ENCODE measurements around the gene SVOPL.

The SVOPL gene

GRCh38 chr7:138608275-138608674 is 92.9 kb downstream of the SVOPL start:
- DNase-seq: peak in 1 of 56 donors; percentile 4

DNA sequence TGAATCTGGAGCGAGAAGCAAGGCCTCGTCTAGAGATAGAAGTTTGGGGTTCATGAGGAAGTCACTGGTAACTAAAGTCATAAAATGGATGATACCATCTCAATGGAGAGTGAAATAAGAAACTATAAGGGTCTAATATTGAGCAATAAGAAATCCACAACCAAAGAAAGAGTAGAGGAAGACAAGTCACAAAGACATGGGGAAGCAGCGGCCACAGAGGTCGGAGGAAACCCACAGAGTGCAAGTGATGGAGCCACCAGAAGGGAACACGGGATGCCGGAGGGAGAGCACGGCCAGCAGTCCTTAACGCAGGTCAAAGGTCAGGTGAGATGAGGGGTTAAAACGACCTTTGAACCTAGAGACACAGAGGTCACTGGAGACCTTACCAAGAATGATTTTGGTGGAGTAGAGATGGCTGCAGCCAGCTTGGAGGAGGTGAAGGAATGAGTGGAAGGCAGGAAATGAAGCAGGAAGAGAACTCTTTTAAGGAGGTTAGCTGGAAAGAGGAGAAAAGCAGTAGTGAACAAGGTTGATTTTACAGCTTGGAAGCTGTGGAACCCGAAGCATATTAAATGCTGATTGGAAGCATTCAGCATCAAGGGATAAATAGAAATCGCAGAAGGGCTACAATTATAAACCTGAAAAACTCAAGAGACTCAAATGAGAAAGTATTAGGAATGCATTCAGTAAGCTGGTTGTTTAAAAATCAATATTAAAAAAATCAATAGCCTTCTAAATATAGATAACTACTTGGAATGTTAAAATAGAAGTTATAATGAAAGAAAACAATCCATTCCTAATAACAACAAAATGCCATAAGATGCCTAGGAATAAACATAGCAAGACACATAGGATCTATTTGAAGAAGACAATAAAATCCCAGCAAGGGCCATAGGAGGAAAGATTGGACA is 93.7 kb downstream of the SVOPL start:
- DNase-seq: no peak

DNA sequence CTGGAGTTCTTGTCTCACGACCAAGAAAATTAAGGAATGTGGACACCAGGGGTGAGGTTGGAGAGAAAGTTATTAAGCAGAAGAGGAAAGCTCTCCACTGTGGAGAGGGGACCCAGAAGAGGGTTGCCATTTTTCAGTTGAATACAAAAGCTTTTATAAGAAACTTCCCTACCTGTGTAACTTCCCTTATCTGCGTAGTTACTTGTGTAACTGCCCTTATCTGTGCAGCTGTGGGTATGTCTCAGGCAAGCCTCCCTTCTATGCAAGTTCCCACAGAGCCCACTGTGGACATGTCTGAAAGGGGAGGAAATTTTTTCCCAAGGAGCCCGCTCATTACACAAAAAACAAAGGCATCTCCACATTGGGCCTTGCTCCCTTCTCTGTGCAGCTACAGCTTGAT is 94.9 kb downstream of the SVOPL start:
- DNase-seq: no peak

- no peak for DNase-seq
These were observed 97.4 kb downstream of the SVOPL start for GRCh38 chr7:138603549-138604318.

DNA sequence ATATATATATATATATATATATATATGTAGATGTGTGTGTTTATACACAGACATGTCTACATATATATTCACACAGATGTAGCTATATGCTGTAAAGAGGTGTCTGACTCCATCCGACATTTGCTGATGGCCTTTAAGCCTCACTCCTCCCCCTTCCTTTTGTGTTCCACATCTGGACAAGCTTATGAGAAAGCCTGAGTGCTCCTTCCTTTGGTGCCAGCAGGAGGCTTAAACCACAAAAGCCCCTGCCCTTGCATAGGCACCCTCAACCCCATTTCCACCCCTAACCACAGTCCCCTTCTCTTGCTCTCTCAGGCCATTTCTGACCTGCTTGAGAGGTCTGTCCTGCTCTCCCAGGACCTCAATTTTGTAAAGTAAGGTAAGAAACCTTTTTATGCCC is 98.7 kb downstream of the SVOPL start:
- DNase-seq: no peak

DNA sequence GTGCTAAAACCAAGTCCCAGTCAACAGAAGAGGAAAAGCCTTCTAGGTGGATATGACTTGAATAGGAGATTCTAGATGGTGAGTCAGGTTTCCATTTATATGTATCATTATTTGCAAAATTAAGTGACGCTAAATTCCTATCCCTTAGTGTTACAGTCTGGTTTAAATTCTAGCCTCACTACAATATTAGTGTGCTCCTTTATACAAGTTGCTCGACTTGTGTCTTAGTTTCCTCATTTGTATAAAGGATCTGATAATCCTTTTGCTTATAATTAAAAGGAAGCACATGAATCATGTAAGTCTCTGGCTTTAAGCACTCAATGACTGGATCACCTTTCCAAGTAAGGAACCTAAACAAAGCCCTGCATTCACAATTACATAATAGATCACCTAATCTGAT is 105.7 kb downstream of the SVOPL start:
- DNase-seq: no peak

DNA sequence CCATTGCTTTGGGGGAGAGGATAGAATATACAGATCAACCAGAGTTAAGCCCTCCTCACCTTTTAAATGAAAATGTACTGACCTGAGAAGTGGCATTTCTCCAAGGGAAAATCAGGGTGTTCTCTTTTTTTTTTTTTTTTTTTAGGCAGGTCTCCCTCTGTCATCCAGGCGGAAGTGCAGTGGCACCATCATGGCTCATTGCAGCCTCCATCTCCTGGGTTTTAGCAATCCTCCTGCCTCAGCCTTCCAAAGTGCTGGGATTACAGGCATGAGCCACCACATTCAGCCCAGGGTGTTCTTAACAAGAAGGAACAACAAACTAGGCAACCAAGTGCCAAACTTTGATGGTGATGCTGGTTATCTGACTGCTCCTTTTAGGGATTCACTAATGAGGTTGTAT is 111.0 kb downstream of the SVOPL start:
- no peak for DNase-seq

DNA sequence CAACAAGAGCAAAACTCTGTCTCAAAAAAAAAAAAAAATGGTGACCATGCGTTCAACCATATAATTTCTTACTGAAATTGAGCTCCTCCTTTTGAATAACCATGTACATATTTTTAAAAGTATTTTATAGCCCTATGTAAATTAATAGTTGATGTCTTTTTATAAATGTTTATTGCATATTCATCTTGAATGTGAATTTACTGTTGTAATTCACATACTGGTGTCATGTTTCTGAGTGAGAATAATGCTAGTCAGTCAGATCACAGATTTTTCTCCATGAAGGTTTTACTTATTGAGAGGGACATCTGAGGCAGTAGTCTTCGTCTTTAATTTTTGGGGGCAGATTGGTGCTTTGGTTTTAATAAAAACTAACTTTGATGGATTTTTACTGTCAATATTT is 112.2 kb downstream of the SVOPL start:
- no peak for DNase-seq

DNA sequence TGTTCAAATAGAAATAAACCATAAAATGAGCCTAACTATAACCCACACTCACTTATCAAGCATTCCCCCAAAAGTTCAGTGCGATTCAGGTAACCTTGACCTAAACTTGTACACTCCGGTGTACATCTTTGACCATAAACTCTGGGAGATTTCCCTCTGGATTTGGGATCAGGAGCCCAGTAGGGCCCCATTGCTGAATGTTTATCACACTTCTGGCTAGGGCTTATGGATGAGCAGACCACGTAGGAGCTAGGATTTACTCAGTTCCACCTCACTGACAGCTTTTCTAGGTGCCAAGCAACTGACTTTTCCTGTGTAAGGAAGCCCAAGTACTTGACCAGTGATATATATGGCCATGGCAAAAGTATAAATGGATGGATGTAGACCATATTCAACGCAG is 113.7 kb downstream of the SVOPL start:
- no peak for DNase-seq

DNA sequence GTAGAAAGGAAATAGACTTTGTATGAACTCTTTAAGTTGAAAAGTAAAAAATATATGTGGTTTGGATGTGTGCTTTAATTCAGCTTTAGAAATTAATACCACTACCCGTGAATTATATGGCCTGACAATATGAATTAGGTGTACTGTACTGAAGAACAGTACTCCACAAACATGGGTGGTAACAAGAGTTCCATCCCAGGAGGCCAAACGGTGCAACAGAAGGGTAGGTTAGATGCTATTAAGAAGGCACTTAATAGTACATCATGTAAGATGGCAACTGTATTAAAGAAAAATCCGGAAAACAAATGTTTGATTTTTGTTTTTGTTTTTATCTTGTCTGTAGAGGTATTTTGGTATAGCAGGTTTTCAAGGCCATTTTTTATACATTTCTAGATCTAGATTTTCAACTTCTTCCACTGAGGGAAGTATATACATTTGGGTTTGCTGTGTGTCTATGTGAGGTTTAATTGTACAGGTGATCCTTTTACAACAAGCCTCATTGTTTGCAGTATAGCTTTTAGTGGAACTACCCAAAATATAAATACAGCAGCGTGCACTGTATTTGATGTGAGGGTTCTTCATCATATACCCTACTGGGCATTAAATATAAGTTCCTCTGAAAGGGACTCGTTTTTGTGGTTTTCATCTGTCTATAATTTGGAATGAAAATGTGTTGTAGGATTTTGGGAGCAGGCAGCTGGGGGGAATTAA is 115.7 kb downstream of the SVOPL start:
- DNase-seq: no peak

- DNase-seq: no peak
These were observed 116.5 kb downstream of the SVOPL start for GRCh38 chr7:138584696-138585095.

- no peak for DNase-seq
These were observed 116.9 kb downstream of the SVOPL start for GRCh38 chr7:138584283-138584682.

DNA sequence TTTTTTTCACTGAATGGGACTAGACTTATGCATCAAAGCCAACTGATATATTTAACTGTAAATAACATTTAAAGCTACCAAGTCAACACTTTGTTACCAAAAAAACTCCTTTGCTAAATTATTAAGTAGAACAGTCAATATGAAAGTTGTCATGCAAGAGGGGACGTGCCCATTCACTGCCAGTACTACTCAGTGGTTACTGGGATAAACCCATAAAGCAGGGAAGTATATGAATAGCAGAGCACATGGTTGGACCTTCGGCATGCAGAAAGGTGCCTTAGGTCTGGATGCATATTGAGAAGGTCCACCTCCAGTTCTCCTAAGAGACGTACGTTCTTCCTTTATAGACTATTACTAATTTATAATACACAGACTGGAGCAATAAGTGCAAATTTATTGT is 120.1 kb downstream of the SVOPL start:
- DNase-seq: no peak

DNA sequence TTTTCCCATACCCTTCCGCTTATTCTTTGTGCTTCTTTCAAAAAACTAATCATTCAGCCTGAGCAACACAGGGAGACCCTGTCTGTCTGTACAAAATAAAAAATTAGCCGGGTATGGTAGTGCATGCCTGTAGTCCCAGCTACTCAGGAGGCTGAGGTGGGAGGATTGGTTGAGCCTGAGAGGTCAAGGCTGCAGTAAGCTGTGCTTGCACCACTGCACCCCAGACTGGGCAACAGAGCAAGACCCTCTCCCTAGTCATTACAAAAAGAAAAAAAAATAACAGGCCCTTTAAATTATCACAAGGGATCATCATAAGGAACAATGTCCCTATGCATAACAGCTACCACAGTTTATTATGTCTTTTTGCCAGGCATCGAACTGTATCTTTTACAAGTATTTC is 121.5 kb downstream of the SVOPL start:
- no peak for DNase-seq

DNA sequence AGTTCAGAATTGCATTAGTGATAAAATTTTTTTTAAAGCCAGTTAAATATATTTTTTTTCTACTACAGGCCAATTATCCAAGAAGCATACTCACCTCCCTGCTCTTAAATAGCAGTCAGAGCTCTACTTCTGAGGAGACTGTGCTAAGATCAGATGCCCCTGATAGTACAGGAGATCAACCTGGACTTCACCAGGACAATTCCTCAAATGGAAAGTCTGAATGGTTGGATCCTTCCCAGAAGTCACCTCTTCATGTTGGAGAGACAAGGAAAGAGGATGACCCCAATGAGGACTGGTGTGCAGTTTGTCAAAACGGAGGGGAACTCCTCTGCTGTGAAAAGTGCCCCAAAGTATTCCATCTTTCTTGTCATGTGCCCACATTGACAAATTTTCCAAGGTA is 122.0 kb downstream of the SVOPL start:
- DNase-seq: no peak

- DNase-seq: no peak
These were observed 125.2 kb downstream of the SVOPL start for GRCh38 chr7:138575897-138576428.

- no peak for DNase-seq
These were observed 127.4 kb downstream of the SVOPL start for GRCh38 chr7:138573741-138574140.

DNA sequence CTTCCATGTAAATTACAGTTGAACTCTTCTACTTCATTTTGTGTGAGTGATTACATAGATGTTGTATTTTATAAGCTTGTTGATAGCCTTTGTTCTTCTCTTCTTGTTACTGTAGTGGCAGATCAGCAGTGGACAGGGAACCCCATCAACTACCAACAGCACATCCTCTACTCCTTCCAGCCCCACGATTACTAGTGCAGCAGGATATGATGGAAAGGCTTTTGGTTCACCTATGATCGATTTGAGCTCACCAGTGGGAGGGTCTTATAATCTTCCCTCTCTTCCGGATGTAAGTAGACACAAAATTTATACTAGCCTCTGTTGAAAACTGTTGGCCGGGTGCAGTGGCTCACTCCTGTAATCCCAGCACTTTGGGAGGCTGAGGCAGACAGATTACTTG is 130.4 kb downstream of the SVOPL start:
- no peak for DNase-seq

DNA sequence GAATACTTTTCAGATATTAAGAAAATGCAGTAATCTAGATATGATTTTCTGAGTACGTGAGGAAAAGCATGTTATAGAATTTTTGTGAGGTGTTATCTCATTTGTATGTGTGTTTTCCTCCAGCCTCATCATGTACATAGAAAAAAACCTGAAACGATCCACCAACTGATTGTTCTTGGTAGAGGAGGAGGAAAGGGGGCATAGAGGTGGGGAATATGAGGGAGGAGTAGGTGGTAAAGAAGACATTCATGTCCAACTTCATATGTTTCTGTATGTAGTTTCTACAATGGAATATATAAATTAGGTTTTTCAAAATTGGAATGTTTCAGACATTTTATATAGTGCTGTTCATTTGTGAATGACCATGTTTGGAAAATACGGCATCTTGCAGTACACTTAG is 131.7 kb downstream of the SVOPL start:
- DNase-seq: no peak

DNA sequence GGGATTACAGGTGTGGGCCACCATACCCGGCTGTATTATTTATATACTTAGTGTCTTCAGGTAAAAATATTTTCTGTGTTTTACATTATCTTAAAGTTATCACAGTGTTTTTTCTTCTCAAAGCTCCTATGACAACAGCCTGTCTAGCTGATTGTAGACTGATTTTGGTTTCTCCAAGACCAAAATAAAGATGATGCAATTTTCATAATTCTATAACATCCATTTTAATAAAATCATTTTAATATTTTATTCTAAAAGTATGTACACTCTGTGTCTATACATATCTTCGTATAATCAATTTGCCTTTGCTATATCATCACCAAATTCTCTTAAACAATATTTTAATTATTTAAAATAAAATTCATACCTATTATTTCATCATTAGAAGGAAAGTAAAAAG is 132.5 kb downstream of the SVOPL start:
- DNase-seq: no peak

GRCh38 chr7:138565451-138566114 is 135.6 kb downstream of the SVOPL start:
- DNase-seq: no peak

Measured in amygdala (tissue), 56 donors.